WTC11 (cell line): ENCODE measurements around the gene ADAMTSL4. TPM values are rescaled to one million over a fixed set of nuclear protein-coding genes. Genes with fewer than 3 reads are reported as not detected.

Source experiments
- ATAC-seq: fragments of 200-7000 bp; cut with Tn5 transposase; 2 replicates; pipeline ENCODE4 v1.10.0; 2021; ENCODE audit warnings: mild to moderate bottlenecking, moderate library complexity
- CTCF ChIA-PET: fragments of 300-600 bp; sonication (Branson Sonifier 250); formaldehyde crosslinking; loops from one replicate; lab custom pipeline; 2021; ENCODE audit warnings: antibody characterized with exemption; lab: Charles Lee
- POLR2A ChIA-PET: fragments of 350-600 bp; sonication (Branson Sonifier 250); formaldehyde crosslinking; loops from one replicate; lab custom pipeline; 2021; ENCODE audit warnings: antibody characterized with exemption; lab: Charles Lee
- DNase-seq: peaks from one replicate; pipeline ENCODE4 v3.0.0; 2021; ENCODE audit warnings: low spot score
- H3K27ac Mint-ChIP-seq: 2 replicates; pipeline ENCODE4 v1.8.0; 2021; ENCODE audit warnings: mixed read lengths
- H3K27me3 Mint-ChIP-seq: 2 replicates; pipeline ENCODE4 v1.8.0; 2021; ENCODE audit warnings: low read depth, mild to moderate bottlenecking, moderate library complexity, mixed read lengths
- H3K36me3 Mint-ChIP-seq: 2 replicates; pipeline ENCODE4 v1.8.0; 2021; ENCODE audit warnings: mixed read lengths
- H3K4me1 Mint-ChIP-seq: 2 replicates; pipeline ENCODE4 v1.8.0; 2022; ENCODE audit warnings: mixed read lengths
- H3K4me3 Mint-ChIP-seq: 2 replicates; pipeline ENCODE4 v1.8.0; 2021; ENCODE audit warnings: mild to moderate bottlenecking, moderate library complexity, mixed read lengths
- H3K9me3 Mint-ChIP-seq: 2 replicates; pipeline ENCODE4 v1.8.0; 2021; ENCODE audit warnings: mixed read lengths
- CREM ChIP-seq: sonication (generic); formaldehyde crosslinking; IDR thresholded peaks from 2 replicates; pipeline ENCODE4 v1.8.1; 2022; ENCODE audit warnings: mild to moderate bottlenecking, missing genetic modification reagents, moderate library complexity
- EMX1 ChIP-seq: fragments of 250-450 bp; sonication (Bioruptor Pico); IDR thresholded peaks from 2 replicates; pipeline ENCODE4 v1.8.0; 2021; ENCODE audit warnings: mild to moderate bottlenecking
- FOXK1 ChIP-seq: sonication (generic); formaldehyde crosslinking; IDR thresholded peaks from 2 replicates; pipeline ENCODE4 v1.8.0; 2022; ENCODE audit warnings: mild to moderate bottlenecking, moderate library complexity, missing genetic modification reagents
- JUN ChIP-seq: sonication (generic); formaldehyde crosslinking; IDR thresholded peaks from 2 replicates; pipeline ENCODE4 v1.8.0; 2023; ENCODE audit warnings: mild to moderate bottlenecking, missing genetic modification reagents
- NFE2L1 ChIP-seq: sonication (generic); formaldehyde crosslinking; IDR thresholded peaks from 2 replicates; pipeline ENCODE4 v1.8.1; 2023; ENCODE audit warnings: missing genetic modification reagents
- NR1H2 ChIP-seq: sonication (generic); formaldehyde crosslinking; IDR thresholded peaks from 2 replicates; pipeline ENCODE4 v1.9.0; 2021; ENCODE audit warnings: mild to moderate bottlenecking, moderate library complexity, missing genetic modification reagents
- TEAD1 ChIP-seq: sonication (generic); formaldehyde crosslinking; IDR thresholded peaks from 2 replicates; pipeline ENCODE4 v1.8.0; 2022; ENCODE audit warnings: mild to moderate bottlenecking, missing genetic modification reagents
- TP53 ChIP-seq: sonication (generic); formaldehyde crosslinking; IDR thresholded peaks from 2 replicates; pipeline ENCODE4 v1.8.1; 2023; ENCODE audit warnings: mild to moderate bottlenecking, missing genetic modification reagents
- ZNF232 ChIP-seq: sonication (generic); formaldehyde crosslinking; IDR thresholded peaks from 2 replicates; pipeline ENCODE4 v1.8.0; 2022; ENCODE audit warnings: mild to moderate bottlenecking, missing genetic modification reagents
- ZNF671 ChIP-seq: fragments of 250-450 bp; sonication (Bioruptor Pico); IDR thresholded peaks from 2 replicates; pipeline ENCODE4 v1.8.0; 2021; ENCODE audit warnings: mild to moderate bottlenecking
- total RNA-seq: library from RNA; stranded (reverse); gene quantifications from 3 replicates; pipeline ENCODE4 v1.2.3, GENCODE V29; 2021
- TF ChIP-seq, protein P1 (sequence below): sonication (generic); formaldehyde crosslinking; IDR thresholded peaks from 2 replicates; pipeline ENCODE4 v1.8.1; 2022; ENCODE audit warnings: mild to moderate bottlenecking, missing genetic modification reagents, moderate library complexity, borderline replicate concordance
- TF ChIP-seq, protein P2 (sequence below): fragments of 250-450 bp; sonication (Bioruptor Pico); IDR thresholded peaks from 2 replicates; pipeline ENCODE4 v1.9.0; 2021; ENCODE audit warnings: mild to moderate bottlenecking
- TF ChIP-seq, protein P3 (sequence below): sonication (generic); formaldehyde crosslinking; IDR thresholded peaks from 2 replicates; pipeline ENCODE4 v1.8.1; 2023; ENCODE audit warnings: mild to moderate bottlenecking, missing genetic modification reagents
- TF ChIP-seq, protein P4 (sequence below): sonication (generic); formaldehyde crosslinking; IDR thresholded peaks from 2 replicates; pipeline ENCODE4 v1.8.1; 2023; ENCODE audit warnings: mild to moderate bottlenecking, missing genetic modification reagents, moderate library complexity
- TF ChIP-seq, protein P5 (sequence below): sonication (generic); formaldehyde crosslinking; conservative IDR thresholded peaks from 2 replicates; pipeline ENCODE4 v1.8.1; 2023; ENCODE audit warnings: mild to moderate bottlenecking, low read depth, missing genetic modification reagents, moderate library complexity
- TF ChIP-seq, protein P6 (sequence below): sonication (generic); formaldehyde crosslinking; IDR thresholded peaks from 2 replicates; pipeline ENCODE4 v1.8.0; 2022; ENCODE audit warnings: missing genetic modification reagents
- TF ChIP-seq, protein P7 (sequence below): fragments of 250-450 bp; sonication (Bioruptor Pico); IDR thresholded peaks from 2 replicates; pipeline ENCODE4 v1.9.0; 2021; ENCODE audit warnings: mild to moderate bottlenecking, borderline replicate concordance

Gene ADAMTSL4
- total RNA-seq, 1 experiment from 2014 or later, result 6.6 TPM

DNA sequence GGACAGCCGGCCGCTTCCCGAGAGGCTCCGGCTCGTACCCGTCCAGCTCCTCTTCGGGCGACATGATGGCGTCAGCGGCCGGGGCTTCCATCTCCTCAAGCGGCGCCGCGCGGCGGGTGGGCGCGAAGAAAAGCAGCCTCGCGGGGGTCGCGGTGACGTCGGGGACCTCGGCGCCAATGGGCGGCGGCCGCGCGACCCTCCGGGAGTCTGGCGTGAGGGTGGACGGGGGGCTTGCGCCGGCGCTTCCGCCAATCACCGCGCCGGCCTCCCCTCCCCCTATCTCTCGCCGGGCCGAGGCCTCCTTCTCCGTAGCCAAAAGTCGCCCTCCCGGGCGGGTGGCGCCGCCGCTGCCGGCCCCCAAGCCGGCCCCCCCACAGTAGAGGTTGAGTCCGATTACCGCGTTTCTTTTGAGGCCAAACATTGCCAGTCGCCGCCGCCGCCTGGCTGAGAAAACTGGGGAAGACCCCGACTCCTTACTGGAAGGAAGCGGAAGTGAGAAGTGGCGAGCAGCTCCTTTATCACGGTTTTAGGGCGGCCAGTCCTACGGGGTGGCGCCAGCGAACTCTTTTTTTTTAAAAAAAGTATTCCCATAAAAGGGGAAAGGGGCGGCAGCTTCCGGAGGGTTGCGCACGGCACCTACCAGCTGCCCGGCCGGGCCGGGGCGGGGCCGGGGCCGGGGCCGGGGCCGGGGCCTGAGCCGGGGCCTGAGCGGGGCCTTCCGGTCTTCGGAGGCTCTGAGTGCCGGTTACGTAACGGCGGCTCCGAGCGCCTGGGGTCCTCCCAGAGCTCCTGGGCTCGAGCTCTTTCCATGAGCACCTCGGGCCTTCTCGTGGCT is 30.1 kb downstream of the ADAMTSL4 start, which contains the start of gene MCL1:
MCL1 (minus strand) TSS at position 501 of the 835 bp plus-strand sequence; CDS start at position 421, 80 bp downstream.
- Mint-ChIP-seq H3K27me3 (no peaks in the 10 kb centered on the region; the same call in 1 of the 2 replicates), H3K4me1 (peaks cover 40% of the 10 kb centered on the region), H3K36me3 (peaks cover 47% of the 10 kb centered on the region), H3K27ac (peak within 1 kb of the TSS; percentile 100), H3K4me3 (peak within 1 kb of the TSS; percentile 92), H3K9me3 (no peaks in the 10 kb centered on the region)
- CTCF ChIA-PET, result interaction anchor here (0.6 to 2.6 kb wide), 15 partner anchors 9 to 427 kb away, joined by 3 to 59 read pairs (median 6); partner anchors contain the start of genes ENSA, FALEC and MINDY1
- peak; percentile 88 for ATAC-seq
- DNase-seq, result peak; percentile 89
- POLR2A ChIA-PET, result interaction anchor here (0.6 to 9.4 kb wide), 26 partner anchors 8 to 472 kb away, joined by 3 to 188 read pairs (median 4); partner anchors contain the start of genes CTSK, ENSA, FALEC and GOLPH3L
- TF ChIP-seq EMX1 (CRISPR knock-in tag), result peak; percentile 78
- TF ChIP-seq CREM (CRISPR knock-in tag), result no peak
- TF ChIP-seq JUN (CRISPR knock-in tag), result 0 out of 2 replicates have a peak, but pooled peaks have one; percentile 9
- TF ChIP-seq ZNF232 (CRISPR knock-in tag), result 0 out of 2 replicates have a peak, but pooled peaks have one; percentile 36
- TF ChIP-seq, protein P1, sequence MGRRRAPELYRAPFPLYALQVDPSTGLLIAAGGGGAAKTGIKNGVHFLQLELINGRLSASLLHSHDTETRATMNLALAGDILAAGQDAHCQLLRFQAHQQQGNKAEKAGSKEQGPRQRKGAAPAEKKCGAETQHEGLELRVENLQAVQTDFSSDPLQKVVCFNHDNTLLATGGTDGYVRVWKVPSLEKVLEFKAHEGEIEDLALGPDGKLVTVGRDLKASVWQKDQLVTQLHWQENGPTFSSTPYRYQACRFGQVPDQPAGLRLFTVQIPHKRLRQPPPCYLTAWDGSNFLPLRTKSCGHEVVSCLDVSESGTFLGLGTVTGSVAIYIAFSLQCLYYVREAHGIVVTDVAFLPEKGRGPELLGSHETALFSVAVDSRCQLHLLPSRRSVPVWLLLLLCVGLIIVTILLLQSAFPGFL (CRISPR knock-in tag), result no peak
- TF ChIP-seq FOXK1 (CRISPR knock-in tag), result peak; percentile 61
- TF ChIP-seq, protein P2, sequence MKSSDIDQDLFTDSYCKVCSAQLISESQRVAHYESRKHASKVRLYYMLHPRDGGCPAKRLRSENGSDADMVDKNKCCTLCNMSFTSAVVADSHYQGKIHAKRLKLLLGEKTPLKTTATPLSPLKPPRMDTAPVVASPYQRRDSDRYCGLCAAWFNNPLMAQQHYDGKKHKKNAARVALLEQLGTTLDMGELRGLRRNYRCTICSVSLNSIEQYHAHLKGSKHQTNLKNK, result 0 out of 2 replicates have a peak, but pooled peaks have one; percentile 37
- 0 out of 2 replicates have a peak, but pooled peaks have one; percentile 7 for TF ChIP-seq TEAD1 (CRISPR knock-in tag)
- TF ChIP-seq TP53, result no peak
- peak; percentile 52; the same call in 1 of the 2 replicates for TF ChIP-seq ZNF671 (CRISPR knock-in tag)
- TF ChIP-seq NR1H2 (CRISPR knock-in tag), result no peak
- TF ChIP-seq, protein P3, sequence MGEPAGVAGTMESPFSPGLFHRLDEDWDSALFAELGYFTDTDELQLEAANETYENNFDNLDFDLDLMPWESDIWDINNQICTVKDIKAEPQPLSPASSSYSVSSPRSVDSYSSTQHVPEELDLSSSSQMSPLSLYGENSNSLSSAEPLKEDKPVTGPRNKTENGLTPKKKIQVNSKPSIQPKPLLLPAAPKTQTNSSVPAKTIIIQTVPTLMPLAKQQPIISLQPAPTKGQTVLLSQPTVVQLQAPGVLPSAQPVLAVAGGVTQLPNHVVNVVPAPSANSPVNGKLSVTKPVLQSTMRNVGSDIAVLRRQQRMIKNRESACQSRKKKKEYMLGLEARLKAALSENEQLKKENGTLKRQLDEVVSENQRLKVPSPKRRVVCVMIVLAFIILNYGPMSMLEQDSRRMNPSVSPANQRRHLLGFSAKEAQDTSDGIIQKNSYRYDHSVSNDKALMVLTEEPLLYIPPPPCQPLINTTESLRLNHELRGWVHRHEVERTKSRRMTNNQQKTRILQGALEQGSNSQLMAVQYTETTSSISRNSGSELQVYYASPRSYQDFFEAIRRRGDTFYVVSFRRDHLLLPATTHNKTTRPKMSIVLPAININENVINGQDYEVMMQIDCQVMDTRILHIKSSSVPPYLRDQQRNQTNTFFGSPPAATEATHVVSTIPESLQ, result no peak
- peak; percentile 65 for TF ChIP-seq NFE2L1 (CRISPR knock-in tag)
- TF ChIP-seq, protein P4, sequence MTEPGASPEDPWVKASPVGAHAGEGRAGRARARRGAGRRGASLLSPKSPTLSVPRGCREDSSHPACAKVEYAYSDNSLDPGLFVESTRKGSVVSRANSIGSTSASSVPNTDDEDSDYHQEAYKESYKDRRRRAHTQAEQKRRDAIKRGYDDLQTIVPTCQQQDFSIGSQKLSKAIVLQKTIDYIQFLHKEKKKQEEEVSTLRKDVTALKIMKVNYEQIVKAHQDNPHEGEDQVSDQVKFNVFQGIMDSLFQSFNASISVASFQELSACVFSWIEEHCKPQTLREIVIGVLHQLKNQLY (CRISPR knock-in tag), result no peak
- TF ChIP-seq, protein P5, sequence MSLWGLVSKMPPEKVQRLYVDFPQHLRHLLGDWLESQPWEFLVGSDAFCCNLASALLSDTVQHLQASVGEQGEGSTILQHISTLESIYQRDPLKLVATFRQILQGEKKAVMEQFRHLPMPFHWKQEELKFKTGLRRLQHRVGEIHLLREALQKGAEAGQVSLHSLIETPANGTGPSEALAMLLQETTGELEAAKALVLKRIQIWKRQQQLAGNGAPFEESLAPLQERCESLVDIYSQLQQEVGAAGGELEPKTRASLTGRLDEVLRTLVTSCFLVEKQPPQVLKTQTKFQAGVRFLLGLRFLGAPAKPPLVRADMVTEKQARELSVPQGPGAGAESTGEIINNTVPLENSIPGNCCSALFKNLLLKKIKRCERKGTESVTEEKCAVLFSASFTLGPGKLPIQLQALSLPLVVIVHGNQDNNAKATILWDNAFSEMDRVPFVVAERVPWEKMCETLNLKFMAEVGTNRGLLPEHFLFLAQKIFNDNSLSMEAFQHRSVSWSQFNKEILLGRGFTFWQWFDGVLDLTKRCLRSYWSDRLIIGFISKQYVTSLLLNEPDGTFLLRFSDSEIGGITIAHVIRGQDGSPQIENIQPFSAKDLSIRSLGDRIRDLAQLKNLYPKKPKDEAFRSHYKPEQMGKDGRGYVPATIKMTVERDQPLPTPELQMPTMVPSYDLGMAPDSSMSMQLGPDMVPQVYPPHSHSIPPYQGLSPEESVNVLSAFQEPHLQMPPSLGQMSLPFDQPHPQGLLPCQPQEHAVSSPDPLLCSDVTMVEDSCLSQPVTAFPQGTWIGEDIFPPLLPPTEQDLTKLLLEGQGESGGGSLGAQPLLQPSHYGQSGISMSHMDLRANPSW (CRISPR knock-in tag), result no peak
- TF ChIP-seq, protein P6, sequence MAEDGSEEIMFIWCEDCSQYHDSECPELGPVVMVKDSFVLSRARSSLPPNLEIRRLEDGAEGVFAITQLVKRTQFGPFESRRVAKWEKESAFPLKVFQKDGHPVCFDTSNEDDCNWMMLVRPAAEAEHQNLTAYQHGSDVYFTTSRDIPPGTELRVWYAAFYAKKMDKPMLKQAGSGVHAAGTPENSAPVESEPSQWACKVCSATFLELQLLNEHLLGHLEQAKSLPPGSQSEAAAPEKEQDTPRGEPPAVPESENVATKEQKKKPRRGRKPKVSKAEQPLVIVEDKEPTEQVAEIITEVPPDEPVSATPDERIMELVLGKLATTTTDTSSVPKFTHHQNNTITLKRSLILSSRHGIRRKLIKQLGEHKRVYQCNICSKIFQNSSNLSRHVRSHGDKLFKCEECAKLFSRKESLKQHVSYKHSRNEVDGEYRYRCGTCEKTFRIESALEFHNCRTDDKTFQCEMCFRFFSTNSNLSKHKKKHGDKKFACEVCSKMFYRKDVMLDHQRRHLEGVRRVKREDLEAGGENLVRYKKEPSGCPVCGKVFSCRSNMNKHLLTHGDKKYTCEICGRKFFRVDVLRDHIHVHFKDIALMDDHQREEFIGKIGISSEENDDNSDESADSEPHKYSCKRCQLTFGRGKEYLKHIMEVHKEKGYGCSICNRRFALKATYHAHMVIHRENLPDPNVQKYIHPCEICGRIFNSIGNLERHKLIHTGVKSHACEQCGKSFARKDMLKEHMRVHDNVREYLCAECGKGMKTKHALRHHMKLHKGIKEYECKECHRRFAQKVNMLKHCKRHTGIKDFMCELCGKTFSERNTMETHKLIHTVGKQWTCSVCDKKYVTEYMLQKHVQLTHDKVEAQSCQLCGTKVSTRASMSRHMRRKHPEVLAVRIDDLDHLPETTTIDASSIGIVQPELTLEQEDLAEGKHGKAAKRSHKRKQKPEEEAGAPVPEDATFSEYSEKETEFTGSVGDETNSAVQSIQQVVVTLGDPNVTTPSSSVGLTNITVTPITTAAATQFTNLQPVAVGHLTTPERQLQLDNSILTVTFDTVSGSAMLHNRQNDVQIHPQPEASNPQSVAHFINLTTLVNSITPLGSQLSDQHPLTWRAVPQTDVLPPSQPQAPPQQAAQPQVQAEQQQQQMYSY (CRISPR knock-in tag), result no peak
- TF ChIP-seq, protein P7, sequence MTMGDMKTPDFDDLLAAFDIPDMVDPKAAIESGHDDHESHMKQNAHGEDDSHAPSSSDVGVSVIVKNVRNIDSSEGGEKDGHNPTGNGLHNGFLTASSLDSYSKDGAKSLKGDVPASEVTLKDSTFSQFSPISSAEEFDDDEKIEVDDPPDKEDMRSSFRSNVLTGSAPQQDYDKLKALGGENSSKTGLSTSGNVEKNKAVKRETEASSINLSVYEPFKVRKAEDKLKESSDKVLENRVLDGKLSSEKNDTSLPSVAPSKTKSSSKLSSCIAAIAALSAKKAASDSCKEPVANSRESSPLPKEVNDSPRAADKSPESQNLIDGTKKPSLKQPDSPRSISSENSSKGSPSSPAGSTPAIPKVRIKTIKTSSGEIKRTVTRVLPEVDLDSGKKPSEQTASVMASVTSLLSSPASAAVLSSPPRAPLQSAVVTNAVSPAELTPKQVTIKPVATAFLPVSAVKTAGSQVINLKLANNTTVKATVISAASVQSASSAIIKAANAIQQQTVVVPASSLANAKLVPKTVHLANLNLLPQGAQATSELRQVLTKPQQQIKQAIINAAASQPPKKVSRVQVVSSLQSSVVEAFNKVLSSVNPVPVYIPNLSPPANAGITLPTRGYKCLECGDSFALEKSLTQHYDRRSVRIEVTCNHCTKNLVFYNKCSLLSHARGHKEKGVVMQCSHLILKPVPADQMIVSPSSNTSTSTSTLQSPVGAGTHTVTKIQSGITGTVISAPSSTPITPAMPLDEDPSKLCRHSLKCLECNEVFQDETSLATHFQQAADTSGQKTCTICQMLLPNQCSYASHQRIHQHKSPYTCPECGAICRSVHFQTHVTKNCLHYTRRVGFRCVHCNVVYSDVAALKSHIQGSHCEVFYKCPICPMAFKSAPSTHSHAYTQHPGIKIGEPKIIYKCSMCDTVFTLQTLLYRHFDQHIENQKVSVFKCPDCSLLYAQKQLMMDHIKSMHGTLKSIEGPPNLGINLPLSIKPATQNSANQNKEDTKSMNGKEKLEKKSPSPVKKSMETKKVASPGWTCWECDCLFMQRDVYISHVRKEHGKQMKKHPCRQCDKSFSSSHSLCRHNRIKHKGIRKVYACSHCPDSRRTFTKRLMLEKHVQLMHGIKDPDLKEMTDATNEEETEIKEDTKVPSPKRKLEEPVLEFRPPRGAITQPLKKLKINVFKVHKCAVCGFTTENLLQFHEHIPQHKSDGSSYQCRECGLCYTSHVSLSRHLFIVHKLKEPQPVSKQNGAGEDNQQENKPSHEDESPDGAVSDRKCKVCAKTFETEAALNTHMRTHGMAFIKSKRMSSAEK, result peak; percentile 72; the same call in 1 of the 2 replicates
